PC-9 (cell line): ENCODE results near the gene MAU2.
"Not testable (repeated sequence)": the region's sequence is repeated elsewhere in the genome, so short reads cannot be mapped to it uniquely, and the experiment has no call there.

Experiments used
- EZH2 ChIP-seq: fragments of 200-600 bp; sonication (generic); IDR thresholded peaks from 2 replicates; pipeline ENCODE4 v1.8.0; 2017; ENCODE audit warnings: antibody characterized with exemption, low read depth
- TF ChIP-seq, protein P1 (sequence below): fragments of 200-600 bp; sonication (generic); conservative IDR thresholded peaks from 2 replicates; pipeline ENCODE4 v1.6.1; 2017; ENCODE audit warnings: mixed run types, antibody characterized with exemption, mild to moderate bottlenecking, moderate library complexity

GRCh38 chr19:19389683-19390082 lies 69.1 kb downstream of the MAU2 start:
- TF ChIP-seq EZH2 = not testable (repeated sequence)
- TF ChIP-seq, protein P1, sequence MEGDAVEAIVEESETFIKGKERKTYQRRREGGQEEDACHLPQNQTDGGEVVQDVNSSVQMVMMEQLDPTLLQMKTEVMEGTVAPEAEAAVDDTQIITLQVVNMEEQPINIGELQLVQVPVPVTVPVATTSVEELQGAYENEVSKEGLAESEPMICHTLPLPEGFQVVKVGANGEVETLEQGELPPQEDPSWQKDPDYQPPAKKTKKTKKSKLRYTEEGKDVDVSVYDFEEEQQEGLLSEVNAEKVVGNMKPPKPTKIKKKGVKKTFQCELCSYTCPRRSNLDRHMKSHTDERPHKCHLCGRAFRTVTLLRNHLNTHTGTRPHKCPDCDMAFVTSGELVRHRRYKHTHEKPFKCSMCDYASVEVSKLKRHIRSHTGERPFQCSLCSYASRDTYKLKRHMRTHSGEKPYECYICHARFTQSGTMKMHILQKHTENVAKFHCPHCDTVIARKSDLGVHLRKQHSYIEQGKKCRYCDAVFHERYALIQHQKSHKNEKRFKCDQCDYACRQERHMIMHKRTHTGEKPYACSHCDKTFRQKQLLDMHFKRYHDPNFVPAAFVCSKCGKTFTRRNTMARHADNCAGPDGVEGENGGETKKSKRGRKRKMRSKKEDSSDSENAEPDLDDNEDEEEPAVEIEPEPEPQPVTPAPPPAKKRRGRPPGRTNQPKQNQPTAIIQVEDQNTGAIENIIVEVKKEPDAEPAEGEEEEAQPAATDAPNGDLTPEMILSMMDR = not testable (repeated sequence)
